Amygdala (tissue), 56 donors: ENCODE measurements around the gene EXOC5.
"Not testable (repeated sequence)": the region's sequence is repeated elsewhere in the genome, so short reads cannot be mapped to it uniquely, and the experiment has no call there.

ENCODE experiments used
- DNase-seq, 56 donors: peaks; one replicate each; lab custom pipeline; 2025; lab: John Stamatoyannopoulos, UW

The EXOC5 gene

GRCh38 chr14:57259672-57260071 lies 9.0 kb downstream of the EXOC5 start:
- no peak for DNase-seq

- not testable (repeated sequence) for DNase-seq
Measured at GRCh38 chr14:57258221-57258620, 10.5 kb downstream of the EXOC5 start.

- no peak for DNase-seq
Measured at GRCh38 chr14:57254884-57255283, 13.8 kb downstream of the EXOC5 start.

- DNase-seq: no peak
Measured at GRCh38 chr14:57246933-57247657, 21.6 kb downstream of the EXOC5 start.

GRCh38 chr14:57245941-57246340 lies 22.8 kb downstream of the EXOC5 start:
- no peak for DNase-seq

- DNase-seq: no peak
Measured at GRCh38 chr14:57244106-57244505, 24.6 kb downstream of the EXOC5 start.

GRCh38 chr14:57243320-57243719 lies 25.4 kb downstream of the EXOC5 start:
- DNase-seq: no peak

GRCh38 chr14:57240115-57240514 lies 28.6 kb downstream of the EXOC5 start:
- not testable (repeated sequence) for DNase-seq

GRCh38 chr14:57232006-57232405 lies 36.7 kb downstream of the EXOC5 start:
- no peak for DNase-seq

- not testable (repeated sequence) for DNase-seq
Measured at GRCh38 chr14:57228320-57228719, 40.4 kb downstream of the EXOC5 start.

- no peak for DNase-seq
Measured at GRCh38 chr14:57227083-57227482, 41.6 kb downstream of the EXOC5 start.

- no peak for DNase-seq
Measured at GRCh38 chr14:57221931-57222330, 46.8 kb downstream of the EXOC5 start.

GRCh38 chr14:57212919-57213318 lies 55.8 kb downstream of the EXOC5 start:
- DNase-seq: no peak

GRCh38 chr14:57209561-57209960 lies 59.1 kb downstream of the EXOC5 start:
- DNase-seq: no peak

- DNase-seq: no peak
Measured at GRCh38 chr14:57205938-57206337, 62.8 kb downstream of the EXOC5 start.

- DNase-seq: not testable (repeated sequence)
Measured at GRCh38 chr14:57202672-57203071, 66.0 kb downstream of the EXOC5 start.

GRCh38 chr14:57199921-57200320 lies 68.8 kb downstream of the EXOC5 start:
- DNase-seq: no peak

- peak in 1 of 56 donors; percentile 8 for DNase-seq
Measured at GRCh38 chr14:57189070-57189469, 79.6 kb downstream of the EXOC5 start.

- no peak for DNase-seq
Measured at GRCh38 chr14:57182760-57183503, 85.8 kb downstream of the EXOC5 start.

GRCh38 chr14:57179273-57179672 lies 89.4 kb downstream of the EXOC5 start:
- no peak for DNase-seq

GRCh38 chr14:57174466-57174865 lies 94.2 kb downstream of the EXOC5 start:
- no peak for DNase-seq

- no peak for DNase-seq
Measured at GRCh38 chr14:57171903-57172302, 96.8 kb downstream of the EXOC5 start.
